ENCODE measurements around the gene DDR2.

- TF ChIP-seq CTCF (IDR thresholded peaks at IDR 0.05) (no peak), POLR2A (IDR thresholded peaks at IDR 0.05) (no peak)
These were observed 6.6 kb upstream of the DDR2 start for GRCh38 chr1:162625679-162626078.
